Dedifferentiated amniotic fluid mesenchymal stem cell (primary cell): ENCODE data around the gene CSTPP1.
A peak's percentile ranks its signal among the peaks of the same experiment; 100 is the strongest.
"Not testable (repeated sequence)": the region's sequence is repeated elsewhere in the genome, so short reads cannot be mapped to it uniquely, and the experiment has no call there.

ENCODE experiments used
- DNase-seq: peaks from one replicate; pipeline ENCODE4 v3.0.0-alpha.2; 2016; ENCODE audit errors: extremely low spot score

CSTPP1 gene

GRCh38 chr11:46991391-46991790 is 54.8 kb downstream of the CSTPP1 start:
- DNase-seq = no peak

GRCh38 chr11:46992386-46992785 is 55.8 kb downstream of the CSTPP1 start:
- DNase-seq = not testable (repeated sequence)

GRCh38 chr11:46997796-46998195 is 61.2 kb downstream of the CSTPP1 start:
- DNase-seq = not testable (repeated sequence)

GRCh38 chr11:46999217-46999616 is 62.7 kb downstream of the CSTPP1 start:
- DNase-seq = no peak

GRCh38 chr11:47000033-47000432 is 63.5 kb downstream of the CSTPP1 start:
- no peak for DNase-seq

- DNase-seq = no peak
These were observed 65.2 kb downstream of the CSTPP1 start for GRCh38 chr11:47001781-47002181.

- no peak for DNase-seq
These were observed 65.8 kb downstream of the CSTPP1 start for GRCh38 chr11:47002390-47002789.

- no peak for DNase-seq
These were observed 66.8 kb downstream of the CSTPP1 start for GRCh38 chr11:47003180-47003877.

- peak; percentile 98 for DNase-seq
These were observed 68.1 kb downstream of the CSTPP1 start for GRCh38 chr11:47004595-47005033.

- DNase-seq = no peak
These were observed 68.9 kb downstream of the CSTPP1 start for GRCh38 chr11:47005441-47005840.

GRCh38 chr11:47007579-47007978 is 71.0 kb downstream of the CSTPP1 start:
- no peak for DNase-seq

GRCh38 chr11:47010179-47010578 is 73.6 kb downstream of the CSTPP1 start:
- no peak for DNase-seq

- DNase-seq = no peak
These were observed 77.5 kb downstream of the CSTPP1 start for GRCh38 chr11:47014097-47014496.

GRCh38 chr11:47018637-47019036 is 82.1 kb downstream of the CSTPP1 start:
- no peak for DNase-seq

GRCh38 chr11:47020793-47021526 is 84.4 kb downstream of the CSTPP1 start:
- no peak for DNase-seq

- no peak for DNase-seq
These were observed 84.9 kb downstream of the CSTPP1 start for GRCh38 chr11:47021527-47021818.

GRCh38 chr11:47021965-47022364 is 85.4 kb downstream of the CSTPP1 start:
- DNase-seq = no peak

- DNase-seq = no peak
These were observed 91.9 kb downstream of the CSTPP1 start for GRCh38 chr11:47028195-47029093.

- DNase-seq = no peak
These were observed 96.9 kb downstream of the CSTPP1 start for GRCh38 chr11:47033439-47033838.

- no peak for DNase-seq
These were observed 97.5 kb downstream of the CSTPP1 start for GRCh38 chr11:47034091-47034490.

- no peak for DNase-seq
These were observed 98.5 kb downstream of the CSTPP1 start for GRCh38 chr11:47035108-47035507.

GRCh38 chr11:47044119-47044518 is 107.6 kb downstream of the CSTPP1 start:
- no peak for DNase-seq
